Stomach (tissue), 9 donors: ENCODE results near the gene COA1. TPM values are rescaled to one million over a fixed set of nuclear protein-coding genes. Genes with fewer than 3 reads are reported as not detected.
A peak's percentile ranks its signal among the peaks of the same experiment; 100 is the strongest.

ENCODE experiments used
- DNase-seq, 2 donors: peaks; one replicate each; pipeline versions ENCODE4 v3.0.0 to v3.0.0-alpha.2; 2013 to 2019
- H3K27ac ChIP-seq, 5 donors: fragments of 200-600 bp in 4 of 5; sonication (generic) in 4 of 5; one replicate each; pipeline ENCODE4 v1.5.1; 2013 to 2019; ENCODE audit warnings: mild to moderate bottlenecking in 1 of 5, moderate library complexity in 1 of 5
- H3K27me3 ChIP-seq, 3 donors: fragments of 200-600 bp; sonication (generic); one replicate each; pipeline ENCODE4 v1.5.1; 2017 to 2019; ENCODE audit warnings: mixed run types in 1 of 3
- H3K36me3 ChIP-seq, 4 donors: fragments of 200-600 bp; sonication (generic); 1 replicate in 3 of 4; 2 replicates in 1 of 4; pipeline ENCODE4 v1.5.1; 2016 to 2019
- H3K4me1 ChIP-seq, 4 donors: fragments of 200-600 bp; sonication (generic); one replicate each; pipeline ENCODE4 v1.5.1; 2016 to 2019
- H3K4me3 ChIP-seq, 4 donors: fragments of 200-600 bp; sonication (generic) in 3 of 4; one replicate each; pipeline ENCODE4 v1.5.1; 2016 to 2019; ENCODE audit warnings: mild to moderate bottlenecking in 1 of 4
- H3K9me3 ChIP-seq, 4 donors: fragments of 200-600 bp; sonication (generic); one replicate each; pipeline ENCODE4 v1.5.1; 2016 to 2019
- EP300 ChIP-seq: sonication (generic); formaldehyde crosslinking; IDR thresholded peaks from one replicate; pipeline ENCODE4 v1.6.1; 2017; ENCODE audit warnings: antibody characterized with exemption
- POLR2A ChIP-seq, 4 donors: fragments of 450-650 bp; IDR thresholded peaks; one replicate each; pipeline ENCODE4 v1.6.1; 2016; ENCODE audit warnings: antibody characterized with exemption in 4 of 4, control low read depth in 2 of 4, mild to moderate bottlenecking in 1 of 4, moderate library complexity in 1 of 4
- POLR2AphosphoS5 ChIP-seq, 3 donors: sonication (generic); formaldehyde crosslinking; IDR thresholded peaks; one replicate each; pipeline ENCODE4 v1.6.1; 2016; ENCODE audit warnings: antibody characterized with exemption in 3 of 3
- WGBS, 5 donors: extraction: QIAGEN DNeasy Blood & Tissue Kit in 3 of 5; methylation state at CpG; one replicate each; pipeline versions ENCODE4 v1.1.5 to v1.1.7; 2013 to 2018; 5-methylcytosine and 5-hydroxymethylcytosine counted together
- intact Hi-C: fragments of 100-400 bp; cut with DNase I; formaldehyde crosslinking; loops from one replicate; pipeline ENCODE4 v1.15.1; 2023; ENCODE audit warnings: low total_unique reads
- polyA plus RNA-seq, 3 donors: library from polyadenylated mRNA; stranded (reverse); fragments of 200-250 nt; gene quantifications; one replicate each; pipeline ENCODE4 v1.2.3, GENCODE V29; 2013
- total RNA-seq, 5 donors: library from RNA; depleted of rRNA; stranded (reverse); fragments of >200 nt; gene quantifications; one replicate each; pipeline versions ENCODE4 v1.1.0 to v1.2.3, GENCODE V29; 2014 to 2016
- TF ChIP-seq, protein P1 (sequence below), 7 experiments: fragments of 450-650 bp in 4 of 7; fragments of 200-600 bp in 3 of 7; sonication (generic) in 3 of 7; IDR thresholded peaks; one replicate each; pipeline ENCODE4 v1.5.1; 2016 to 2019; ENCODE audit warnings: antibody characterized with exemption in 7 of 7, control low read depth in 2 of 7, mild to moderate bottlenecking in 1 of 7
- donor health status: healthy with polysubstance abuse.
- donor health status: Bipolar disorder and iron deficiency.
- donor health status: healthy.

Gene COA1
- total and polyA plus RNA-seq, 8 donors, result 13.9 to 184 (median 69.9) TPM

DNA sequence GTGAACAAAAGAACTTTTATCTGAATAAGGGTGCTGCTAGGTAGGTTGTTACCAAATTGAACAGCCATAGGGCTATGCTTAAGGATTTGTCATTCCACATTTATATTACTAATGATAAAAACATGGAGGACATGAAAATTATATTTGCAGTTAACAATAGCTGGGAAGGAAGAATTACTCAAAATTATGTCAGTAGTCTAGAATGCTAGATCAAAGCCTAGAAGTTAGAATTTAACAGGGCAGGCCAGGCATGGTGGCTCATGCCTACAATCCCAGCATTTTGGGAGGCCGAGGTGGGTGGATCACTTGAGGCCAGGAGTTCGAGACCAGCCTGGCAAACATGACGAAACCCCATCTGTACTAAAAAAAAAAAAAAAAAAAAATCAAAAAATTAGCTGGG is 137.0 kb downstream of the COA1 start:
- peaks cover 0 to 15% (median 12%) of the 10 kb centered on the region in 4 donors for H3K36me3 ChIP-seq
- H3K27me3 ChIP-seq, result no peaks in the 10 kb centered on the region
- H3K4me3 ChIP-seq, result no peak overlapping the region
- intact Hi-C loops, result no loop called here
- WGBS, 5 donors, result 80 to 95% (median 91%) methylated on average over 3 of the region's 3 CpGs
- H3K4me1 ChIP-seq, result peaks cover 3 to 86% (median 12%) of the 10 kb centered on the region in 4 donors
- peak overlapping the region in 3 of 5 donors; percentile 43 to 54 (median 46) for H3K27ac ChIP-seq
- DNase-seq, result no peak
- TF ChIP-seq, protein P1, sequence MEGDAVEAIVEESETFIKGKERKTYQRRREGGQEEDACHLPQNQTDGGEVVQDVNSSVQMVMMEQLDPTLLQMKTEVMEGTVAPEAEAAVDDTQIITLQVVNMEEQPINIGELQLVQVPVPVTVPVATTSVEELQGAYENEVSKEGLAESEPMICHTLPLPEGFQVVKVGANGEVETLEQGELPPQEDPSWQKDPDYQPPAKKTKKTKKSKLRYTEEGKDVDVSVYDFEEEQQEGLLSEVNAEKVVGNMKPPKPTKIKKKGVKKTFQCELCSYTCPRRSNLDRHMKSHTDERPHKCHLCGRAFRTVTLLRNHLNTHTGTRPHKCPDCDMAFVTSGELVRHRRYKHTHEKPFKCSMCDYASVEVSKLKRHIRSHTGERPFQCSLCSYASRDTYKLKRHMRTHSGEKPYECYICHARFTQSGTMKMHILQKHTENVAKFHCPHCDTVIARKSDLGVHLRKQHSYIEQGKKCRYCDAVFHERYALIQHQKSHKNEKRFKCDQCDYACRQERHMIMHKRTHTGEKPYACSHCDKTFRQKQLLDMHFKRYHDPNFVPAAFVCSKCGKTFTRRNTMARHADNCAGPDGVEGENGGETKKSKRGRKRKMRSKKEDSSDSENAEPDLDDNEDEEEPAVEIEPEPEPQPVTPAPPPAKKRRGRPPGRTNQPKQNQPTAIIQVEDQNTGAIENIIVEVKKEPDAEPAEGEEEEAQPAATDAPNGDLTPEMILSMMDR (IDR thresholded peaks at IDR 0.05), result no peak
- no peak for TF ChIP-seq POLR2A (IDR thresholded peaks at IDR 0.05)
- TF ChIP-seq POLR2AphosphoS5 (IDR thresholded peaks at IDR 0.05), result no peak
- no peak for TF ChIP-seq EP300
- H3K9me3 ChIP-seq, result no peaks in the 10 kb centered on the region

DNA sequence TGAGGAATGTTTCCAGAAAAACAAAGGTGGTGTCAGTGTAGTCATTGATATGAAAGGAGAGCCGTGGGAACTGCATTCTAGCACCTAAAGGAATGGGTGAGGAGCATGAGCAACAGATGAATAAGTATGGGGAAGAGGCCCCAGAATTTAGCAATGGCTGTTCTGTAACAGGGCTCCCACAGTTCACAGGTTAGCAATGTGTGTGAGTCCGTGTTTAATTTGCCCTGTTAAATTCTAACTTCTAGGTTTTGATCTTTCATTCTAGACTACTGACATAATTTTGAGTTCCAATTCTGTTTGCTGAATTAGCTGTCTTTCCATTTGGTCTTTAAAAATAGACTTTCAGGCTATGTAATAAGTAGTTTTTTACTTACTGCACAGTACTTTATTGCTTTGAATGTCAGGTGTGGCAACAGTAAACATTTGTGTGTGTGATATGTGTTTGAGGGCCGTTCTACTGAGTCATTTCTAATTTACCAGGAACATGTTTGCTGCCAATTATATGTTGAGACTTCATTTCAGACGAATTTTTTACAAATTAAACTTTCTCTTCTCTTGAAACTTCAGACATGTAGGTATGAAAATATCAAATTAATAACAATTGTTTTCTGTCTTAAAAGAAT is 137.7 kb downstream of the COA1 start:
- intact Hi-C loops, result no loop called here
- H3K27me3 ChIP-seq, result no peaks in the 10 kb centered on the region
- H3K4me1 ChIP-seq, result peaks cover 3 to 92% (median 15%) of the 10 kb centered on the region in 4 donors
- peak in 1 of 2 donors; percentile 37 for DNase-seq
- peak overlapping the region in 4 of 5 donors; percentile 43 to 54 (median 46) for H3K27ac ChIP-seq
- 23 to 41% (median 32%) methylated on average over 4 of the region's 4 CpGs for WGBS, 5 donors
- H3K9me3 ChIP-seq, result no peaks in the 10 kb centered on the region
- H3K36me3 ChIP-seq, result peaks cover 0 to 9% (median 6%) of the 10 kb centered on the region in 4 donors
- no peak overlapping the region for H3K4me3 ChIP-seq
- TF ChIP-seq, protein P1 (IDR thresholded peaks at IDR 0.05), result no peak
- TF ChIP-seq EP300, result no peak
- TF ChIP-seq POLR2A (IDR thresholded peaks at IDR 0.05), result no peak

DNA sequence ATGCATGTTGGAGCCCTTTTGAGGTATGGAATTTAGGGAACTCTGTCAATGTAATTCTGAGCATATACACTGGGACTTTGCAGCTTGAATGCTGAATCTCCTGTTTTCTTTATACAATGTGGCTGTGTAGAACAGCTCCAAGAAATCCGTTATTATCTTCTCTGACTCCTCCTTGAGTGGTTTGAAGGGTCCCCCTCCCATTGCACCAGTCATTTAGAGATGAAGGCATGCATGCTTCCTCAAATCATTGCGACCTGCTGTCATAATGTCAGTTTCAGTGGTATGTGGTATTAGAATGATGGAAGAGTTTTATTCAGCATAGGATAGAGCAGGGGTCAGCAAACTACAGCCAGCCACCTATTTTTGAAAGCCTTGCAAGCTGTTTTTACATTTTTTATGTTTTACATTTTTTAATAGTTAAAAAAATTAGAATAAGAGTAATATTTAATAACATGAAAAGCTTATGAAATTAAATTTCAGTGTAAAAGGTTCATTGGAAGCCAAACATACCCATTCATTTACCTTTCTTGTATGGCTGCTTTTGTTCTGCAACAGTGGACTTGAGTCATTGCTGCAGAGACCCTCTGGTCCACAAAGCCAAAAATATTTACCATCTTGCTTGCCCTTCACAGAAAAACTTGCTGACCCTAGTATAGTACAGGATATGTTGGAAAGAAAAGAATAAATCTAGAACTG is 138.3 kb downstream of the COA1 start:
- Histone ChIP-seq H3K27me3 (no peaks in the 10 kb centered on the region), H3K27ac (peak overlapping the region in 3 of 5 donors; percentile 43 to 54 (median 46)), H3K36me3 (peaks cover 0 to 2% (median under 1%) of the 10 kb centered on the region in 4 donors), H3K4me3 (no peak overlapping the region), H3K9me3 (no peaks in the 10 kb centered on the region), H3K4me1 (peaks cover 3 to 92% (median 15%) of the 10 kb centered on the region in 4 donors)
- TF ChIP-seq POLR2AphosphoS5 (IDR thresholded peaks at IDR 0.05), result no peak
- TF ChIP-seq, protein P1 (IDR thresholded peaks at IDR 0.05), result no peak
- no peak for TF ChIP-seq EP300
- no peak for TF ChIP-seq POLR2A (IDR thresholded peaks at IDR 0.05)
- intact Hi-C loops, result no loop called here
- WGBS, 5 donors, result 59 to 70% (median 67%) methylated on average over 2 of the region's 2 CpGs
- no peak for DNase-seq

DNA sequence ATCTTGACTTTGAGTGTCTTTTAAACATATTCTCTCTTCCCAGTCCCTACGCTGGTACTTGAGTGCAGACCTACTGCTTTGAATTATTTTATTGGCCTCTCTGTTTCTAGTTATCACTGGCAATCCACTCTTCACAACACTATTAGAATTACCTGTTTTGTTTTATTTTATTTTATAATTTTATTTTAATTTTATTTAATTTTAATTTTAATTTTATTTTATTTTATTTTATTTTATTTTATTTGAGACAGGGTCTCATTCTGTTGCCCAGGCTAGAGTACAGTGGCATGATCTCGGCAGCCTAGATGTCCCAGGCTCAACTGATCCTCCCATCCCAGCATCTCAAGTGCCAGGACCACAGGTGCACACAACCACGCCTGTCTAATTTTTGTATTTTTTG is 139.6 kb downstream of the COA1 start:
- no peaks in the 10 kb centered on the region for H3K9me3 ChIP-seq
- WGBS, 5 donors, result 84 to 98% (median 90%) methylated on average over 3 of the region's 3 CpGs
- H3K36me3 ChIP-seq, result no peaks in the 10 kb centered on the region
- no peak overlapping the region for H3K4me3 ChIP-seq
- peaks cover 8 to 92% (median 27%) of the 10 kb centered on the region in 4 donors for H3K4me1 ChIP-seq
- no peaks in the 10 kb centered on the region for H3K27me3 ChIP-seq
- H3K27ac ChIP-seq, result no peak overlapping the region
- intact Hi-C loops, result loop anchor here (10.0 kb wide), 1 partner anchor 245 kb away; no protein-coding TSS in a partner anchor
- TF ChIP-seq POLR2AphosphoS5 (IDR thresholded peaks at IDR 0.05) (no peak), POLR2A (IDR thresholded peaks at IDR 0.05) (no peak), EP300 (no peak)
- TF ChIP-seq, protein P1 (IDR thresholded peaks at IDR 0.05), result no peak
- no peak for DNase-seq

Other genes starting within 250 kb of the COA1 start
- gene STK17A, start 146.4 kb downstream of the COA1 start, total RNA-seq, result 10 to 100 TPM; 18.5 to 33.0 (median 30.8) TPM
- gene STK17A, start 146.4 kb downstream of the COA1 start, polyA plus RNA-seq, result 10 to 100 TPM in 2 of 3 donors, 1 to 10 TPM in 1; 6.3 to 32.4 (median 19.2) TPM
- 10 to 100 TPM; 15.2 to 52.7 (median 33.5) TPM for gene BLVRA, start 29.2 kb upstream of the COA1 start, total RNA-seq
- gene BLVRA, start 29.2 kb upstream of the COA1 start, polyA plus RNA-seq, result 10 to 100 TPM; 44.6 to 67.1 (median 48.3) TPM
- 100 to 1,000 TPM in 2 of 5 donors, 10 to 100 TPM in 2, not detected in 1; 17.1 to 200 (median 126) TPM for gene MRPS24, start 140.0 kb upstream of the COA1 start, total RNA-seq
- 100 to 1,000 TPM; 159 to 191 (median 167) TPM for gene MRPS24, start 140.0 kb upstream of the COA1 start, polyA plus RNA-seq
- 10 to 100 TPM; 20.1 to 47.3 (median 29.2) TPM for gene URGCP, start 177.1 kb upstream of the COA1 start, total RNA-seq
- gene URGCP, start 177.1 kb upstream of the COA1 start, polyA plus RNA-seq, result 10 to 100 TPM; 10.8 to 14.9 (median 11.6) TPM
- gene UBE2D4, start 196.9 kb upstream of the COA1 start, total RNA-seq, result 10 to 100 TPM in 1 of 5 donors, 1 to 10 TPM in 2, under 1 TPM in 1, not detected in 1; 0.58 to 51.8 (median 6.0) TPM
- gene UBE2D4, start 196.9 kb upstream of the COA1 start, polyA plus RNA-seq, result 10 to 100 TPM; 10.9 to 12.5 (median 12.1) TPM